IPS-18c (cell line): ENCODE data around the gene TAC3.
"Not testable (repeated sequence)": the region's sequence is repeated elsewhere in the genome, so short reads cannot be mapped to it uniquely, and the experiment has no call there.

ENCODE experiments used
- H3K4me3 ChIP-seq: 2 replicates; pipeline ENCODE4 v1.7.0; 2013; ENCODE audit warnings: low read depth, mild to moderate bottlenecking, low read length, moderate library complexity; ENCODE audit not compliant: insufficient read depth
- H3K9me3 ChIP-seq: one replicate; pipeline ENCODE4 v1.6.1; 2013; ENCODE audit warnings: mild to moderate bottlenecking, low read length, moderate library complexity; ENCODE audit not compliant: control insufficient read depth, insufficient read depth

The TAC3 gene

DNA sequence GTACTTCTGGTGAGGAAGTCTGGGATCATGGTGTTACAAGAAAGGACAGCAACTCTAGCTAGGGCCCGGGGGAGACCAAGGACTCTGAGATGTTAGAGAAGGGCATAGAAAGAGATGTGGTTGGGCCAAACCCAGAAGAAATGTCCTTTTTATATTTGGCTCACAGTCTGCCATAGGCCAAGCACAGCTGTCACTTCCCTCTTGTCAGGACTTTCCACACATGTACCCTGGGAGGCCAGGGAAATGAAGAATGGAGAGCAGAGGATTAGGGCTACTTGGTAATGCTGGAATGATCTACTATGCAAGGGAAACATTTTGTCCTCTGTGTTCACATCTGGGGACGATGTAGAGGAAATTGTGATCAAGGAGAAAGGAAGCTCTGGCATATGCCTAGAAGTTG is 24.4 kb upstream of the TAC3 start:
- Histone ChIP-seq H3K4me3 (no peak overlapping the region), H3K9me3 (no peaks in the 10 kb centered on the region)

DNA sequence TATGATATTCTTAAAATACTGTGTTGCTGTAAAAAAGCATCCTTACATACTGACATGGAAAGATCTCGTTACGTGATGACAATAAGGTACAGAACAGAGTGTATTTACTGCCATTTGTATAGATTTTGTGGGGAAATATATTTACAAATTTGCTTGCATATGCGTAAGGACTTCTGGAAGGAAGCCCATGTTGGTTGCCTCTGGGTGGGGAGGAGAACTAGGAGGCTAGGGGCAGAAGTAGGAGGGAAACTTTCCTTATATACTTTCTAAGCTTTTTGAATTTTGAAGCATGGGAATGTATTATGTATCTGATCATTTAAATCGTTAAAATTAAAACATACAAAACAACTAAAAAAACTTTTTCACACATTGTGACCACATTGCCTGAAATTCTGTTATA is 23.9 kb upstream of the TAC3 start:
- no peaks in the 10 kb centered on the region for H3K9me3 ChIP-seq
- H3K4me3 ChIP-seq, result no peak overlapping the region

DNA sequence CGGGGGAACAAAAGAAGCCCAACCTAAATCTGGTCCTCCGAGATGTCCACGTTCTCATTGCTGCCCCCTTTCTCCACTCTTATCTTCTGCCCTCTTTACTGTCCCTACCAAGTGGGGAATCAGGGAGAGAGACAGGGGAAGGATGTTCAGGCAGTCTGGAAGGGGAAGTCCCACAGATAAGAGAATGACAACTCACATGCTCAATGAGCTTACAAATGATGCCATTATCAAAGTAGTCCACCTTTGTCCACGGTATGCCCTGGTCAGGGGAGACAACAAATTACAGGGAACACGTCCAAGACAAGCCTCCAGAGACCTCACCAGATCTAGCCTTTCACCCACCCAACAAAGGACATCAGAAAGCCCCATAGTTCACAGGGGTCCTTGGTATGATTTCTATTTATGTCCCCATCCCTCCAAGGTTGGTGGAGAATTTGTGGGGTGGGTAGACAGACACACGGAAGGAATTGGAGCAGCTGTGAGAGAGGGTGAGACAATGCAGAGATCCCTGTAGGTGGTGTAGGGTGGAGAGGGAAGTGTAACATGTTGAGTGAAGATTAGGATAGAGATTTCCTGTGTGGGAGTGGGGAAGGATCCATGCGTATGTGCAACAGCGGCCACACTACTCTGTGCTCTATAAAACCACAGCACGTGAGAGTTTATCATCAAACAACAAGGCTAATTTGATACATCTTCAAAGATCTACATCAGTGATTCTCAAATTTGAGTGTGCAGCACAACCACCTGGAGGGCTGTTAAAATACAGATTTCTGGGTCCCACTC is 22.9 kb upstream of the TAC3 start:
- no peaks in the 10 kb centered on the region for H3K9me3 ChIP-seq

DNA sequence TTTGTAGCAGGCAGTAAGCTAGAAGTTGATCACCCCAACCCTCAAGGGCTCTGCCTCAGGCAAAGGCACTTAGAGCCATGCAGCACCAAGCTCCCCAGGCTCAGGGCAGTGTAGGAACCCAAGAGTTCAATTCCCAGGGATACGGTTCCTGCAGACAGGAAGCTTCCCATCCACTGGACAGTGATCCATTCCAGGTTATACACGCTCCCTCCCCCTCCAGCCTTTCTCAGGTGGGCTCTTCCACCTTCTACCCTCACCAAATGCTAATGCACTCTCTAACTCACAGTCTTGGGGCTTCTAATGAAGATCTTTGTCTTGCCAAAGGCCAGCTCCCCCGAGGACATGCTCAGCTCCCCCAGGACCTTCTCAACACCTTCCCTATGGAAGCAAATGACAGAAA is 20.9 kb upstream of the TAC3 start:
- no peaks in the 10 kb centered on the region for H3K9me3 ChIP-seq
- no peak overlapping the region for H3K4me3 ChIP-seq

More for the DNA sequence above, 22.9 kb upstream of the TAC3 start:
- no peak overlapping the region for H3K4me3 ChIP-seq

DNA sequence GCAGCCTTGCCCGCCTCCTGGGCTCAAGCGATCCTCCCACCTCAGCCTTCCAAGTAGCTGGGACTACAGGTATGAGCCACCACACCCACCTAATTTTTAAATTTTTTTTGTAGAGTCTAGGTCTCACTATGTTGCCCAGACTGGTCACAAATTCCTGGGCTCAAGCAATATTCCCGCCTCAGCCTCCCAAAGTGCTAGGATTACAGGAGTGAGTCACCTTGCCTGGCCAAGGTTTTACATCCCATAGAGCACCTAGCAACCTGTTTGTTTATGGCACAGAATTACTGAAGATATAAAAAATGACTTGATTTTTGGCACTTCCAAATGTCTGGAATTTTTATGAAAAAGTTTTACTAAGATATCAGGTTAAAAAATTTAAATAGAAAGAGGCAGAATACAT is 17.1 kb upstream of the TAC3 start:
- no peaks in the 10 kb centered on the region for H3K9me3 ChIP-seq
- H3K4me3 ChIP-seq, result no peak overlapping the region

DNA sequence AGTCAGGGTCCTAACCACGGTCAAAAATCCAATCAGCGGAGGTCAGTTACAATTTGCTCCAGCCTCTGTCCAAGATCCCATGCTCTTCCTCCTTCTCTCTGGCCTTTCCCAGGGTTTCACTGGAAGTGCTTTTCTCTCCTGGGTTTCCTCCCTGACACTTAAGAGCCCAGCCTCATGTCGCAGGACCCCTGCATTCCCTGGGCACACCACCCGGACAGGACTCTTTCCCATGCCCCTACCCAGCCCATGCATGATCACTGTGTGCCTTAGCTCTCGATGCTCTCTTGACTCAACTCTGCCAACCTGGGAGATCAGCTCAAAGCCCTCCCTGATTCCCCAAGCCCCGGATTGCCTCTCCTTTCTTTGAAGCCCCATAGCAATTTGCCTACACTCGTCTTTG is 15.5 kb upstream of the TAC3 start:
- H3K4me3 ChIP-seq, result no peak overlapping the region
- H3K9me3 ChIP-seq, result no peaks in the 10 kb centered on the region

DNA sequence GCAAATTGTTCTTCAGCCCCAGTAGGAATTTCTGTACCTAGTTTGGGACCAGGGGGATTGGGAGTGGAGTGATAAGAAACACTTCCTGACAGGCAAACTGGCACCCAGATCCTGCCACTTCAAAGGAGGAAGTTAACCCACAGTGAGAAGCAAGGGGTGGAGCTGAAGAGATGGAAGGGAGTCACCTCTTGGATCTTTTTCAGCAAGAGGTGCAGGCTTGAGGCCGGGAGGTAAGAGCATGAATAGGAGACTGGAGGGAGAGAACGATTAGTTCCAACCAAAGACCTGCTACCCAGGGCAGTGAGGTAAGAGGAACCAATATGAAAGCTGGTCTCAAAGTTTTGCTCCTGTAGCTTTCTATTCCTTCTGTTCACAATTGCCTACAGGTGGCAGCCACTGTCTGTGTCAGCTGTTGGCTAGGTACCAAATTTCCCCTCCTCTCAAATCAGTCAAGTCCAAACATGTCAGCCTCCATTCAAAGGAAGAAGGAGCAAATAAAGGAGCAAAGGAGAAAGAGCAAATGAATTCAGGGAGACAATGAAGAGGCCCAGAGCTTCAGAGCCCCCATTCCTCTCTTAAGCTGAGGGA is 14.9 kb upstream of the TAC3 start:
- H3K4me3 ChIP-seq, result no peak overlapping the region
- H3K9me3 ChIP-seq, result no peaks in the 10 kb centered on the region

DNA sequence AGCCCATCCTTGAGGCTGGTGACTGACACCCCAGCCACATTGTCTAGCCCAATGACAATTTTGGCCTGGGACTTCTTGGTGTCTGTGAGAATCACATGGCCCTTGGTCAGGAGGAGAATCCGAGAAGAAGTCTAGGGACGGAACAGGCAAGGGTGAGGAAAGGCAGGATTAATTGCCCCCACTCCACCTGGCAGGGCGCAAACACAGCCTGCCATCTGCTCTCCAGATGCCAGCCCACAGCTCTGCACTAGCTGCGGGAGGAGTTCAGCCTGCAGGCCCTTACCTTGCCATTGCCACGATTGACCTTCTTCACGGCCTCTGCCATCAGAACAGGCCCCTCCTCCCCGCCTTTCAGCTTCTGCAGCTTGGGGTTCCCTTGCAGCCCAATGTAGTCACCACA is 13.1 kb upstream of the TAC3 start:
- no peaks in the 10 kb centered on the region for H3K9me3 ChIP-seq
- no peak overlapping the region for H3K4me3 ChIP-seq

DNA sequence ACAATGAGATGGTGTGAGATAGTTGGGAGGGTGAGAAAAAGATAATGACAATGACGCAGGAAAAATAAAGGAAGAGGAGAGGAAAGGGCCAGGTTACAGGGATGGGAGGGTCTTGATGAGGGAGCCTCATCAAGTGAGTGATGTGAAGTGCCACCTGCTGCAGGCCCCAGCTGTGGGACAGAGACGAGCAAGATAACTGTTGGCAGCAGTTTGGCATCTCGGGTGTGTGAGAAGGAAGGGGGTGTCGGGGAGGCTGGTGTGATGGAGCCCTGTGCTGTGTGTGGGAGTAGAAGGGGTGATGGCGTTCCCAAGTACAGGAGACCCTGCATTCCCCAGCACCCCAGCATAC is 11.4 kb upstream of the TAC3 start:
- no peaks in the 10 kb centered on the region for H3K9me3 ChIP-seq
- H3K4me3 ChIP-seq, result no peak overlapping the region

DNA sequence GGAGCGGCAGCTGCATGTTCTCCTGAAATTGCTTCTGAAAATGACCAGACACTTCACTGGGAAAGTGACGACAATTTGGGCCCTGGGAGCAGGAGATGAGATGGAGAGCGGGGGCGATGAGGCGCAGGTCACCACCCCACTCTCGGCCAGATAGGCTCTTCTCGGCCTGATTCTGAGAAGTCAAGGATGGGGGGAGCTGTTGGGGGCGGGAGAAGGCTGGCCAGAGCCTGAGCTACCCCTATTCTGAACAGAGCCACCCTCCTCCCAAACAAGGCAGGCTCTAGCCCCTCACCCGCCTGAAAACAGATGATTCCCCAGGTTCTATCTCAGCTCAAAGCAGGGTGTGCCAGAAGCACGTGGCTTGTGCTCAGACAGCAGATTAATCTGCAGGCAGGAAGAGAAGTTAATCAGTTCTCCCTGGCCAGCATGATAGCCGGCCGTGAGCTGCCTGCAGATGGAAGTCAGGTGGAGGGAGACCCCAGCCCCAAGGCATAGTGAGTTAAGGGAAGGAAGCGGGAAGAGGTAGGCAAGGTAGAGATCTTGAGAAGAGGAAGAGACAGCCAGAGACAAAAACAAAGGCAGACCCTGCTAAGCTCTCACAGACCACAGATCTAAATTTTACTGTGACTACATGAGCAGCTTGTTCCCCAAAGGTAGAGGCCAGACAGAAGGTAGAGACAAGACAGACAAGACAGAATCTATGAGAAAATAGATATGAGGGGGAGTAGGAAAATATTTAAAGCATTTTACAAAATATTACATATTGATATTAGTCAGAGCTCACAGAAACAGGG is 10.9 kb upstream of the TAC3 start:
- Histone ChIP-seq H3K9me3 (no peaks in the 10 kb centered on the region), H3K4me3 (no peak overlapping the region)

DNA sequence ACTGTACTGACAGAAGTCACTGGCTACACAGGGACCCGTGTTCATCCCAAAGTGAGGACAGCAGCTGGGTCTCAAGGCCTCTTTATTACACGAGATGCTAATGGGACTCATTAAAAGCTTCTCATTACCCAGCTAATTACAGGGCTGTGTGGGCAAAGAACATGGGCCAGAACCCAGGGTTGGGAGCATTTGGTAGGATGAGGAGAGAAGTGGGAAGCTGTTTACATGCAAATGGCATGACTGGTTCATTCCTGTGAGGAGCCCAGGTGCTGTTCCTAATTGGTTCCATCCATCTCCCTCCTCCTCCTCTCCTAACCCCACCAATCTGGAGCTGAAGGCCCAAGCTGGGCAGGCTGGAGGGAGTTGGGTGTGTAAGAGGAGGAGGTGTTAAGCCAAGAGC is 8.9 kb upstream of the TAC3 start:
- Histone ChIP-seq H3K9me3 (no peaks in the 10 kb centered on the region), H3K4me3 (no peak overlapping the region; the same call in 1 of the 2 replicates)

DNA sequence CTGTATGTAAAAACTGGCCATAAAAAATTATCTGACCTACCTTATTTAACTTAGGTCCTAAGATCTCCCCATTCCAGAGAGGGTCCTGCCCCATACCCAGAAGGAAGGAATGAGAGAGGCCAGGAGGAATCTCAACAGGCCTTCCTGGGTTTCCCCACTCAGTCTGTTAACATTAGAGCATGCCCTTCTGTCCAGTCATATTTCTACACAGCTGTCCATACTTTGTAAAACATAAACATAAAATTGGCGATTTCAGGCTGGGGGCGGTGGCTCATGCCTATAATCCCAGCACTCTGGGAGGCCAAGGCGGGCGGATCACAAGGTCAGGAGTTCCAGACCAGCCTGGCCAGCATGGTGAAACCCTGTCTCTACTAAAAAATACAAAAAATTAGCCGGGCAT is 6.0 kb upstream of the TAC3 start:
- H3K4me3 ChIP-seq, H3K9me3 ChIP-seq: not testable (repeated sequence)

DNA sequence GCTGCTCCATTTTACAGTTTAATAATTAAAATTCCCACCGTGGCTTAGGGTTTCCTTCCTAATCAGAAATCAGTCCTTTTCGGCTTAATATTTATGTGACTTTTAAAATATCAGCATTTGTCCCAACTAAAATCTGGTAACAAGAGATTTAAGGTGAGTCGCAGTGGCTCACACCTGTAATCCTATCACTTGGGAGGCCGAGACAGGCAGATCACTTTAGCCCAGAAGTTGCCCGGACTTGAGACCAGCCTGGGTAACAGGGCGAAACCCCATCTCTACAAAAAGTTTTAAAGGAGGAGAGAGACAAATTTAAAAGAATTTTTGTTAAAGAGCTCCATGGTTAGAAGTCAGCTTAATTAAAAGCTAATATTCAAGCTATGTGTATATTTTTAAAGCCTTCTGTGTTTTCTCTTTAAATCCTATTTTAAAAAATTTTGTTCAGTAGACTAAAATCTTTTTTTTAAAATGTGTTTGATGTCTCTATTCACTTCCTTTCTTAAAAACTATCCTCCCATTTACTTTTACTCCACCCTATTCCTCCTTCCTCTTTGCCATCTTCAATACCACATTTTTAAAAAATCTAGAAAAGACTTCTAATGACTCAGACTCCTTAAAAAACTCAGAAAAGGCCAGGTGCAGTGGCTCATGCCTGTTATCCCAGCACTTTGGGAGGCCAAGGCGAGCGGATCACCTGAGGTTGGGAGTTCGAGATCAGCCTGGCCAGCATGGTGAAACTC is 3.8 kb upstream of the TAC3 start:
- H3K9me3 ChIP-seq, result no peaks in the 10 kb centered on the region
- no peak overlapping the region for H3K4me3 ChIP-seq

DNA sequence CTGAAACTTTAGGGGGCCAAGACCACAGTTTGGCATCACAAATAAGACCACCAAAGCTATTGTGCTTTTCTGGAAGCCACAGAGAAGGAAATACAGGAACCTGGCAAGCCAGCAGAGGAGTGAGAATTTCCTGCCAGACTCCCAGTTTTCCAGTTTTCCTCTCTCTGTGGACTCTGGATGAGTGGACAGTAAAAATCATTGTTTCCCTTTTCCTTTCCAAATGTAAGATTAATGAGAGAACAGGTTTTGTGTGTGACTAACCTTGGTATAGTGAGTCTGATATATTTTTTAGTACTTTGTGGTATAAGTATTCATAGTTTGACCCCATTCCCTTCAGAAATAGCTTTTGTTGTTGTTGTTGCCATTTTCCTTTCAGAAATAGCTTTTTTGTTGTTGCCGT is 2.6 kb upstream of the TAC3 start:
- Histone ChIP-seq H3K4me3 (no peak overlapping the region), H3K9me3 (no peaks in the 10 kb centered on the region)

DNA sequence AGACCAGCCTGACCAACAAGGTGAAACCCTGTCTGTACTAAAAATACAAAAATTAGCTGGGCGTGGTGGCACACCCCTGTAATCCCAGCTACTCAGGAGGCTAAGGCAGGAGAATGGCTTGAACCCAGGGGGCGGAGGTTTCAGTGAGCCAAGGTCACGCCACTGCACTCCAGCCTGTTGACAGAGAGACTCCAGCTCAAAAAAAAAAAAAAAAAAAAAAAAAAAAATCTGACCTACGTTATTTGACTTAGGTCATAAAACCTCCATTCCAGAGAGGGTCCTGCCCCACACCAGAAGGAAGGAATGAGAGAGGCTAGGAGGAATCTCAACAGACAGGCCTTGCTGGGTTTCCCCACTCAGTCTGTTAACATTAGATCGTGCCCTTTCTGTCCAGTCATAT is 2.0 kb upstream of the TAC3 start:
- H3K4me3 ChIP-seq, H3K9me3 ChIP-seq: not testable (repeated sequence)

DNA sequence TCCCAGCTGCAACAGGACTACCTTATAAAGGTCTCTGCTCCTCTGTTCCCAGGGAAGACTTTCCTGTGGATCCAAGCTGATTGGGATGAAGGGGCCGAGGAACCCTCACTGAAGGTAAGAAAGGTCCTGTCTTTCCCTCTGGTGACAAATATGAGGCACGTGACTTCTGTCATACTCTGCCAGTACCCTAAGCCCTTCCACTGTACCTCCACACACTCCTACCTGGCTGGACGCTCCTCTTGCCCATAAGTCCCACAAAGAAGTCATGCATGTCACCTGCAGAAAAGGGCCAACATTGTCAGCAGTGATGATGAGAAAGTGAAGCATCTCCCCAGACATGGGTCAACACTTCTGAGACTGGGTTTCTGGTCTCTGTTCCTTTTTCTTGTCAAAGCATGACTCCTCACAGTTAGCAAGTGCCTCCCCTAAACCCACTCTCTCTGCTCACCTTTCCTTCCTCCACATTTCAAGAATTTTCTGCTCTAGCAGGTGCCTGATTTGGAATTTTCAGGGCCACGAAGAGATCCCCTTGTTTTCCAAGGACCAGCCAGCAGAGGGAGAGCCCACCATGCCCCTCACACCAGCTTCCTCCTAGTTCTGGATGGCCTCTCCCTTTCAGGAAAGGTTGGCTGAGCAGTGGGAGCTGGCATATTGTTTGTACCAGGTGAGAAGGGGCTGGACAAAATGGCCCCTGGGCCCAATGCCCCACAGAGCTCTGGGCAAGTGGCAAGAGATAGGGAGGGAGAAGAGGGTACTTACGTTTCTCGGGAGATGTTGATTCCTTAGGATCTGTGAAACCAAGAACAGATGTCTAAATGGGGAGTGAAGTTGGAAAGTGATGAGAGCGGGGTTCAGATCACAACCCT is 3.5 kb downstream of the TAC3 start:
- Histone ChIP-seq H3K4me3 (no peak overlapping the region), H3K9me3 (no peaks in the 10 kb centered on the region)
